ENCODE results near the gene DNAI7. TPM values are rescaled to one million over a fixed set of nuclear protein-coding genes. Genes with fewer than 3 reads are reported as not detected.
A peak's percentile ranks its signal among the peaks of the same experiment; 100 is the strongest.

DNAI7 gene, protein sequence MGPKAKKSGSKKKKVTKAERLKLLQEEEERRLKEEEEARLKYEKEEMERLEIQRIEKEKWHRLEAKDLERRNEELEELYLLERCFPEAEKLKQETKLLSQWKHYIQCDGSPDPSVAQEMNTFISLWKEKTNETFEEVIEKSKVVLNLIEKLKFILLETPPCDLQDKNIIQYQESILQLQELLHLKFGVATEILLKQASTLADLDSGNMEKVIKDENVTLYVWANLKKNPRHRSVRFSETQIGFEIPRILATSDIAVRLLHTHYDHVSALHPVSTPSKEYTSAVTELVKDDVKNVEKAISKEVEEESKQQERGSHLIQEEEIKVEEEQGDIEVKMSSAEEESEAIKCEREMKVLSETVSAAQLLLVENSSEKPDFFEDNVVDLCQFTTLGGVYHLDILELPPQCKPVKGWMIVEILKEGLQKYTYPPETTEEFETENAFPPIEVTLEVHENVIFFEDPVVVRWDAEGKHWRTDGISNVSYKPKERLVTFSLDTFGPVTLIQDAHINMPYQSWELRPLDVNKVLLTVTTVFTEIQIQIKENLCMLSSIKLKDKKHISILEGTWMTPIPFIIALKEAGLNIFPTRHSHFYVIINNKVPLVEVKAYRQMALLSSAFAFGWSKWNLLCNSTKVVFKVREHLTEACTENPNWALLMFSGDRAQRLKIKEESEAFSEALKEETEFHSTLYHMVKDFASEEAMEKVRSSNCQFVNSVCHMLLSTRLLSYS
- total RNA-seq, result 0.44 TPM in 1 of 3 replicates, not detected in the others
- long read RNA-seq, result 0 reads

- TF ChIP-seq CTCF (IDR thresholded peaks at IDR 0.05), result peak; percentile 26
- Mint-ChIP-seq H3K4me3 (ENCODE audit: unreplicated experiment) (peak within 1 kb of the TSS; percentile 94), H3K4me1 (ENCODE audit: low read depth) (peaks cover 24% of the 10 kb centered on the region), H3K9me3 (ENCODE audit: low read depth) (no peaks in the 10 kb centered on the region), H3K36me3 (ENCODE audit: low read depth) (no peaks in the 10 kb centered on the region), H3K27ac (ENCODE audit: unreplicated experiment) (peak within 1 kb of the TSS; percentile 97), H3K27me3 (ENCODE audit: low read depth) (no peaks in the 10 kb centered on the region)
- peak; percentile 99 for DNase-seq (ENCODE audit: low spot score)
These were observed at the start of gene DNAI7, which contains the start of gene ETFRF1 for GRCh38 chr12:25195056-25195971. TSS of gene DNAI7 (minus strand) at chr12:25195160. CDS start at chr12:25195078, 82 bp downstream. TSS of gene ETFRF1 (plus strand) at chr12:25195237. CDS start at chr12:25203957, 8,720 bp downstream.

GRCh38 chr12:25243680-25243990 is 48.7 kb upstream of the DNAI7 start:
- Mint-ChIP-seq H3K27ac (ENCODE audit: unreplicated experiment) (no peak overlapping the region), H3K4me1 (ENCODE audit: low read depth) (peaks cover 27% of the 10 kb centered on the region), H3K36me3 (ENCODE audit: low read depth) (peaks cover 7% of the 10 kb centered on the region), H3K9me3 (ENCODE audit: low read depth) (no peaks in the 10 kb centered on the region), H3K4me3 (ENCODE audit: unreplicated experiment) (no peak overlapping the region), H3K27me3 (ENCODE audit: low read depth) (no peaks in the 10 kb centered on the region)
- no peak for DNase-seq (ENCODE audit: low spot score)
- TF ChIP-seq CTCF (IDR thresholded peaks at IDR 0.05), result no peak

DNA sequence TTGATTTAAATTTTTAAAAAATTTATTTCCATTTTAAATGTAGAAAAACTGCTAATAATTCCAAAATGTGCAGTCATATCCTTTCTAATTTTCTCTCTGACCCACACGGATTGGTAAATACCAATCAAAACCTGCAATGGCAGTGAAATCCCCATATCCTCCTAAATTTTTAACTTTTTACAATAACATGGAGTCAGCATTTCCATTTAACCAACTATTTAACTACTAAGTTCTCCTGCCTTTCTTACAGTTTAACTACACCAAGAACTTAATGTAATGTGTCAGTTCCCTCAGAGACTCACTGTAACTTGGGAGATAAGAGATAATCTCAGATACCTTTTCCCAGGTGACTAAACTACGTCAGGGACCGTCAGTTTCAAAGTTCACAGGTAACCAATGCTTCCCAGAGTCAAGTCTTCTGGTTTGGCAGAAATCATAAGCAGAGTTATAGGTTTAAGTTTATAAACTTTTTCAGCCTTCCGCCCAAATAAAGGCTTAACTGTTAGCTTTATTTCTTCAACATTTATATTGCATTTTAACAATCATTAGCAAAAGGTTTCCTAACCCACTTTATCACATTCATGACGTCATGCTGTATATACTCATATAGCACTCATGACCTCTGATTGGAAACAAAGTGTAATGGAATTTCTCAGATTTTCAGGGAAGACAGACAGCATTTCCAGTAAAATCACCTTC is 48.2 kb upstream of the DNAI7 start:
- no peak for TF ChIP-seq CTCF (IDR thresholded peaks at IDR 0.05)
- no peak overlapping the region for H3K27ac Mint-ChIP-seq (ENCODE audit: unreplicated experiment)
- H3K4me3 Mint-ChIP-seq (ENCODE audit: unreplicated experiment), result no peak overlapping the region
- no peak for DNase-seq (ENCODE audit: low spot score)
- no peaks in the 10 kb centered on the region for H3K27me3 Mint-ChIP-seq (ENCODE audit: low read depth)
- H3K36me3 Mint-ChIP-seq (ENCODE audit: low read depth), result peaks cover 7% of the 10 kb centered on the region
- H3K9me3 Mint-ChIP-seq (ENCODE audit: low read depth), result no peaks in the 10 kb centered on the region
- H3K4me1 Mint-ChIP-seq (ENCODE audit: low read depth), result peaks cover 26% of the 10 kb centered on the region

- Mint-ChIP-seq H3K36me3 (ENCODE audit: low read depth) (peaks cover 14% of the 10 kb centered on the region), H3K4me3 (ENCODE audit: unreplicated experiment) (no peak overlapping the region), H3K27ac (ENCODE audit: unreplicated experiment) (peak overlapping the region; percentile 51), H3K9me3 (ENCODE audit: low read depth) (no peaks in the 10 kb centered on the region), H3K27me3 (ENCODE audit: low read depth) (no peaks in the 10 kb centered on the region), H3K4me1 (ENCODE audit: low read depth) (peaks cover 28% of the 10 kb centered on the region)
- peak; percentile 94 for TF ChIP-seq CTCF (IDR thresholded peaks at IDR 0.05)
- DNase-seq (ENCODE audit: low spot score), result no peak
These were observed 46.4 kb upstream of the DNAI7 start for GRCh38 chr12:25241167-25242020.
